Endothelial cell of umbilical vein (primary cell): ENCODE data around the gene GPR183. TPM values are rescaled to one million over a fixed set of nuclear protein-coding genes. Genes with fewer than 3 reads are reported as not detected.

Source experiments
- BruUV-seq: library from RNA; stranded (reverse); fragments of 400-500 nt; replicated peaks from 2 replicates; lab custom pipeline; 2021; lab: Mats Ljungman, UMichigan
- CTCF ChIA-PET: fragments of 300-600, 350-600 bp; sonication (Branson Sonifier 250); formaldehyde crosslinking; loops from one replicate; lab custom pipeline; 2021; ENCODE audit warnings: antibody characterized with exemption, inconsistent platforms; lab: Charles Lee
- POLR2A ChIA-PET: fragments of 300-600, 350-600 bp; sonication (Branson Sonifier 250); formaldehyde crosslinking; loops from one replicate; lab custom pipeline; 2021; ENCODE audit warnings: antibody characterized with exemption, inconsistent platforms; lab: Charles Lee
- DNase-seq: peaks from one replicate; pipeline ENCODE4 v3.0.0-alpha.2; 2011; ENCODE audit warnings: low read depth, low spot score
- FAIRE-seq: peaks from 2 replicates; lab custom pipeline; 2011; peaks lifted over from hg19 to GRCh38; lab: Jason Lieb, UNC
- H2AFZ ChIP-seq: 2 replicates; pipeline ENCODE4 v1.6.0; 2012; ENCODE audit warnings: low read depth, low read length, control low read depth, inconsistent platforms
- H3K27ac ChIP-seq: 2 replicates; pipeline ENCODE4 v1.5.1; 2011; ENCODE audit warnings: low read depth, mild to moderate bottlenecking, control low read depth, low read length, moderate library complexity; ENCODE audit not compliant: insufficient read depth
- H3K27me3 ChIP-seq, 2 experiments: 2 replicates each; pipeline versions ENCODE4 v1.6.0 to v1.6.1; 2011; ENCODE audit warnings: low read length in 2 of 2, mixed read lengths in 1 of 2; ENCODE audit not compliant: control insufficient read depth in 2 of 2, insufficient read depth in 2 of 2
- H3K36me3 ChIP-seq, 2 experiments: 2 replicates in 1 of 2; 3 replicates in 1 of 2; pipeline ENCODE4 v1.5.1; 2011; ENCODE audit warnings: low read length in 2 of 2, mild to moderate bottlenecking in 1 of 2, moderate library complexity in 1 of 2; ENCODE audit not compliant: control insufficient read depth in 2 of 2, insufficient read depth in 2 of 2; ENCODE audit errors: extremely low read depth in 1 of 2
- H3K4me1 ChIP-seq: 3 replicates; pipeline ENCODE4 v1.5.1; 2011; ENCODE audit warnings: mild to moderate bottlenecking, low read length; ENCODE audit not compliant: control insufficient read depth, insufficient read depth; ENCODE audit errors: extremely low read depth
- H3K4me2 ChIP-seq: 2 replicates; pipeline ENCODE4 v1.6.1; 2011; ENCODE audit warnings: low read length, control low read depth, mixed read lengths; ENCODE audit not compliant: insufficient read depth
- H3K4me3 ChIP-seq, 3 experiments: fragments of 200-600 bp in 1 of 3; sonication (generic), shearing (Covaris generic) in 1 of 3; replicated peaks in 1 of 3; 2 replicates each; pipeline ENCODE4 v1.5.1; 2011 to 2016; ENCODE audit warnings: control low read depth in 3 of 3, low read length in 3 of 3, mild to moderate bottlenecking in 2 of 3, inconsistent platforms in 1 of 3, low read depth in 1 of 3, moderate library complexity in 1 of 3; ENCODE audit not compliant: insufficient read depth in 1 of 3
- H3K79me2 ChIP-seq: 2 replicates; pipeline ENCODE4 v1.6.0; 2012; ENCODE audit warnings: low read length, inconsistent platforms; ENCODE audit not compliant: control insufficient read depth, insufficient read depth
- H3K9ac ChIP-seq: replicated peaks from 2 replicates; pipeline ENCODE3; 2011; ENCODE audit warnings: low read length, control low read depth; ENCODE audit not compliant: insufficient read depth; ENCODE audit errors: extremely low read depth
- H3K9me1 ChIP-seq: replicated peaks from 3 replicates; pipeline ENCODE4 v1.6.0; 2011; ENCODE audit warnings: mild to moderate bottlenecking, low read length; ENCODE audit not compliant: control insufficient read depth, insufficient read depth; ENCODE audit errors: extremely low read depth
- H3K9me3 ChIP-seq: replicated peaks from 2 replicates; pipeline ENCODE4 v1.5.1; 2012; ENCODE audit warnings: low read length, inconsistent platforms; ENCODE audit not compliant: control insufficient read depth, insufficient read depth
- H4K20me1 ChIP-seq: replicated peaks from 2 replicates; pipeline ENCODE3; 2011; ENCODE audit warnings: mild to moderate bottlenecking, low read length; ENCODE audit not compliant: control insufficient read depth, insufficient read depth; ENCODE audit errors: extremely low read depth
- CTCF ChIP-seq, 2 donors: IDR thresholded peaks; 1 replicate in 1 of 2; 2 replicates in 1 of 2; pipeline ENCODE4 v1.5.1; 2011; ENCODE audit warnings: low read length in 2 of 2, mild to moderate bottlenecking in 2 of 2, moderate library complexity in 2 of 2, control low read depth in 1 of 2, inconsistent platforms in 1 of 2, low read depth in 1 of 2; ENCODE audit not compliant: insufficient read depth in 1 of 2; ENCODE audit errors: extremely low read depth in 1 of 2
- EZH2 ChIP-seq: IDR thresholded peaks from 2 replicates; pipeline ENCODE4 v1.6.1; 2012; ENCODE audit warnings: borderline replicate concordance, low read depth, mild to moderate bottlenecking, moderate library complexity, low read length, inconsistent platforms; ENCODE audit not compliant: severe bottlenecking
- FOS ChIP-seq: IDR thresholded peaks from 2 replicates; pipeline ENCODE4 v1.6.1; 2011; ENCODE audit warnings: mild to moderate bottlenecking, low read length, moderate library complexity, borderline replicate concordance; ENCODE audit not compliant: insufficient read depth
- GATA2 ChIP-seq: IDR thresholded peaks from 2 replicates; pipeline ENCODE4 v1.7.0; 2011; ENCODE audit warnings: low read depth, mild to moderate bottlenecking, moderate library complexity, mixed read lengths, low read length; ENCODE audit not compliant: insufficient read length, insufficient read depth
- JUN ChIP-seq: IDR thresholded peaks from 2 replicates; pipeline ENCODE4 v1.6.1; 2011; ENCODE audit warnings: borderline replicate concordance, low read depth; ENCODE audit not compliant: insufficient read length, insufficient read depth
- MAX ChIP-seq: IDR thresholded peaks from 2 replicates; pipeline ENCODE4 v1.6.1; 2011; ENCODE audit not compliant: insufficient read depth, insufficient read length
- MYC ChIP-seq: IDR thresholded peaks from one replicate; pipeline ENCODE4 v1.6.1; 2011; ENCODE audit warnings: mild to moderate bottlenecking, low read depth, low read length
- POLR2A ChIP-seq: IDR thresholded peaks from 2 replicates; pipeline ENCODE4 v1.6.1; 2012; ENCODE audit warnings: low read depth, mild to moderate bottlenecking, control low read depth, low read length
- POLR2AphosphoS5 ChIP-seq: IDR thresholded peaks from 2 replicates; pipeline ENCODE4 v1.6.1; 2012; ENCODE audit warnings: low read depth, mild to moderate bottlenecking, control low read depth, low read length, moderate library complexity; ENCODE audit not compliant: insufficient read depth
- dilution Hi-C: fragments of 300-500 bp; cut with MboI; formaldehyde crosslinking; loops from one replicate; pipeline ENCODE4 v1.15.0; 2019; ENCODE audit warnings: low sequenced_read_pairs; ENCODE audit not compliant: extremely low pct_ligation_motif_present
- intact Hi-C: fragments of 100-400 bp; cut with micrococcal nuclease; formaldehyde crosslinking; loops from one replicate; pipeline ENCODE4 v1.10.0; 2022
- polyA plus RNA-seq, 4 experiments: library from polyadenylated mRNA; depleted of rRNA in 3 of 4; stranded (reverse) in 3 of 4; unstranded in 1 of 4; fragments of >200 nt; gene quantifications; 2 replicates each; pipeline versions ENCODE4 v1.2.1 to v1.2.3, GENCODE V29; 2011 to 2012; ENCODE audit warnings: missing spikeins in 1 of 4
- total RNA-seq: library from RNA; stranded (reverse); gene quantifications from 2 replicates; pipeline ENCODE4 v1.2.3, GENCODE V29; 2021

Gene GPR183
- total and polyA plus RNA-seq, 2 donors (not counting 3 experiments of a cell fraction or from before 2014, with no cell fraction given): 0.23 TPM; not detected in 1

- POLR2A ChIA-PET: no interaction called here
- no peaks in the 10 kb centered on the region for H3K27me3 ChIP-seq
- H3K9me1 ChIP-seq: no peaks in the 10 kb centered on the region
- H3K79me2 ChIP-seq: no peaks in the 10 kb centered on the region
- no TSS peak for BruUV-seq
- CTCF ChIA-PET: interaction anchor here (1.1 kb wide), 1 partner anchor 76 kb away, joined by 4 read pairs; no protein-coding TSS in a partner anchor
- TF ChIP-seq GATA2: no peak
- no peak for TF ChIP-seq FOS
- TF ChIP-seq POLR2AphosphoS5: no peak
- no peak for TF ChIP-seq CTCF (IDR thresholded peaks at IDR 0.05; ENCODE audit: extremely low read depth in 1 of 2, insufficient read depth in 1 of 2, low read depth in 1 of 2, low read length in 2 of 2)
- no peak for TF ChIP-seq EZH2
- no peak for TF ChIP-seq MYC
- no peak for TF ChIP-seq MAX
- TF ChIP-seq JUN: no peak
- TF ChIP-seq POLR2A: no peak
- intact Hi-C loops (no loop called here), dilution Hi-C loops (loop anchor here (25.0 kb wide), 1 partner anchor 90 kb away; no protein-coding TSS in a partner anchor)
- no peak overlapping the region for H3K4me3 ChIP-seq
- H3K4me2 ChIP-seq: no peak overlapping the region
- no peak overlapping the region for H3K27ac ChIP-seq
- H3K4me1 ChIP-seq: no peaks in the 10 kb centered on the region
- no peak overlapping the region for H3K9ac ChIP-seq
- H3K9me3 ChIP-seq: no peaks in the 10 kb centered on the region
- peaks cover 0 to 2% of the 10 kb centered on the region in 2 experiments for H3K36me3 ChIP-seq
- no peak overlapping the region for H2AFZ ChIP-seq
- DNase-seq (no peak), FAIRE-seq (no peak)
- H4K20me1 ChIP-seq: no peaks in the 10 kb centered on the region
Measured at GRCh38 chr13:99251921-99252320, 55.3 kb downstream of the GPR183 start.
